Measurements from ENCODE around the gene SLC39A1.

- TF ChIP-seq CTCF (IDR thresholded peaks at IDR 0.05) (no peak), REST (IDR thresholded peaks at IDR 0.05; ENCODE audit: insufficient read depth in 1 of 2, low read depth in 2 of 2, low read length in 1 of 2) (no peak), POLR2AphosphoS5 (IDR thresholded peaks at IDR 0.05; ENCODE audit: low read depth, low read length) (no peak), SIN3A (IDR thresholded peaks at IDR 0.05; ENCODE audit: borderline replicate concordance, insufficient read depth, low read depth, low read length) (no peak)
These were observed 42.8 kb upstream of the SLC39A1 start for GRCh38 chr1:154006136-154006535.
